ENCODE data around the gene SLC17A7.

The SLC17A7 gene

DNA sequence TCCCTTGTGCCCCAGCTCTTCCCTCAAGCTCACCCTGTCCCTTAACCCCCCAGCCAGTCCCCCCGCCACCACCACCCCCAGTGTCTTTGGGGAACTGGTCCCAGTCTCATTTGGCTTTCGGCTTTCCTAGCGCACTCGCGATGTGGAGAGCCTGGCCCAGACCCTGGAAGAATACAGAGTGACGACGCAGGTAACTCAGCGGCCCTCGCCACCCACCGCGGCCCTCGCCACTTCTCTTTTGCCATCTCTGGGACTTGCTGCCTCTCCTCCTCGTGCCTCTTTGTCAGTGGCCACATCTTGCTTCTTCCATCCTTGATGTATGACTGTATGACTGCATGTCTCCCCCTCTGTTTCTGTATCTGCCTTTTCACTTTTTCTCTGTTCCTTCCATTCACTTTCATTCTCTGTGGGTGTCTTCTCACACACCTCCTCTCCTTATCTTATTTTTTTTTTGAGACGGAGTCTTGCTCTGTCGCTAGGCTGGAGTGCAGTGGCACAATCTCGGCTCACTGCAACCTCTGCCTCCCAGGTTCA lies 33.8 kb downstream of the SLC17A7 start:
- TF ChIP-seq SIN3A (IDR thresholded peaks at IDR 0.05; ENCODE audit: borderline replicate concordance, insufficient read depth, low read length), result no peak
- TF ChIP-seq FOXP2 (optimal IDR thresholded peaks at IDR 0.05; ENCODE audit: borderline replicate concordance, extremely low read depth, extremely low read length, insufficient read depth), result no peak
- TF ChIP-seq POLR2AphosphoS5 (IDR thresholded peaks at IDR 0.05; ENCODE audit: low read depth, low read length), result no peak
- TF ChIP-seq TAF1 (IDR thresholded peaks at IDR 0.05; ENCODE audit: borderline replicate concordance, insufficient read depth, low read length), result no peak
- TF ChIP-seq, protein P1, sequence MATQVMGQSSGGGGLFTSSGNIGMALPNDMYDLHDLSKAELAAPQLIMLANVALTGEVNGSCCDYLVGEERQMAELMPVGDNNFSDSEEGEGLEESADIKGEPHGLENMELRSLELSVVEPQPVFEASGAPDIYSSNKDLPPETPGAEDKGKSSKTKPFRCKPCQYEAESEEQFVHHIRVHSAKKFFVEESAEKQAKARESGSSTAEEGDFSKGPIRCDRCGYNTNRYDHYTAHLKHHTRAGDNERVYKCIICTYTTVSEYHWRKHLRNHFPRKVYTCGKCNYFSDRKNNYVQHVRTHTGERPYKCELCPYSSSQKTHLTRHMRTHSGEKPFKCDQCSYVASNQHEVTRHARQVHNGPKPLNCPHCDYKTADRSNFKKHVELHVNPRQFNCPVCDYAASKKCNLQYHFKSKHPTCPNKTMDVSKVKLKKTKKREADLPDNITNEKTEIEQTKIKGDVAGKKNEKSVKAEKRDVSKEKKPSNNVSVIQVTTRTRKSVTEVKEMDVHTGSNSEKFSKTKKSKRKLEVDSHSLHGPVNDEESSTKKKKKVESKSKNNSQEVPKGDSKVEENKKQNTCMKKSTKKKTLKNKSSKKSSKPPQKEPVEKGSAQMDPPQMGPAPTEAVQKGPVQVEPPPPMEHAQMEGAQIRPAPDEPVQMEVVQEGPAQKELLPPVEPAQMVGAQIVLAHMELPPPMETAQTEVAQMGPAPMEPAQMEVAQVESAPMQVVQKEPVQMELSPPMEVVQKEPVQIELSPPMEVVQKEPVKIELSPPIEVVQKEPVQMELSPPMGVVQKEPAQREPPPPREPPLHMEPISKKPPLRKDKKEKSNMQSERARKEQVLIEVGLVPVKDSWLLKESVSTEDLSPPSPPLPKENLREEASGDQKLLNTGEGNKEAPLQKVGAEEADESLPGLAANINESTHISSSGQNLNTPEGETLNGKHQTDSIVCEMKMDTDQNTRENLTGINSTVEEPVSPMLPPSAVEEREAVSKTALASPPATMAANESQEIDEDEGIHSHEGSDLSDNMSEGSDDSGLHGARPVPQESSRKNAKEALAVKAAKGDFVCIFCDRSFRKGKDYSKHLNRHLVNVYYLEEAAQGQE (IDR thresholded peaks at IDR 0.05; ENCODE audit: insufficient read depth in 1 of 2, low read depth in 2 of 2, low read length in 2 of 2), result no peak

DNA sequence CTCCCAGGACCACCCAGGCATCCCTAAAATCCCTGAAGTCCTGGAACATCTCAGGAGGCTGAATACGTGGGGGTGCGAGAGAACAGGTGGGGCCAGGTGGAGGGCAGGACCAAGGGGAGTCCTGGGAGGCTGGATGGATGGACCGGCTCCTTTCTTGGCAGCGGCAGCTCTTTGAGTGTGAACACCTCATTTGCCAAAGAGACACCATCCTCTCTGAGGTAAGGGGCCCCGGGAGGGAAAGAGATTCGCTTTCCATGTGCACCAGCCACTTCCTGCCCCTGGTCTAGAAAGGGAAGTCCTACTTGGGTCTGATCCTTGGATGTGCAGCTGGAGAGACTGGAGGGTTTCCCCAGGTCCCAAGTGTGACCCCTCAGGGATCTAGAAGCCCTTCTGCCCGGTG lies 34.2 kb downstream of the SLC17A7 start:
- TF ChIP-seq FOXP2 (optimal IDR thresholded peaks at IDR 0.05; ENCODE audit: borderline replicate concordance, extremely low read depth, extremely low read length, insufficient read depth) (no peak), POLR2AphosphoS5 (IDR thresholded peaks at IDR 0.05; ENCODE audit: low read depth, low read length) (no peak), SIN3A (IDR thresholded peaks at IDR 0.05; ENCODE audit: borderline replicate concordance, insufficient read depth, low read length) (no peak)
- TF ChIP-seq, protein P1 (IDR thresholded peaks at IDR 0.05; ENCODE audit: insufficient read depth in 1 of 2, low read depth in 2 of 2, low read length in 2 of 2), result no peak

DNA sequence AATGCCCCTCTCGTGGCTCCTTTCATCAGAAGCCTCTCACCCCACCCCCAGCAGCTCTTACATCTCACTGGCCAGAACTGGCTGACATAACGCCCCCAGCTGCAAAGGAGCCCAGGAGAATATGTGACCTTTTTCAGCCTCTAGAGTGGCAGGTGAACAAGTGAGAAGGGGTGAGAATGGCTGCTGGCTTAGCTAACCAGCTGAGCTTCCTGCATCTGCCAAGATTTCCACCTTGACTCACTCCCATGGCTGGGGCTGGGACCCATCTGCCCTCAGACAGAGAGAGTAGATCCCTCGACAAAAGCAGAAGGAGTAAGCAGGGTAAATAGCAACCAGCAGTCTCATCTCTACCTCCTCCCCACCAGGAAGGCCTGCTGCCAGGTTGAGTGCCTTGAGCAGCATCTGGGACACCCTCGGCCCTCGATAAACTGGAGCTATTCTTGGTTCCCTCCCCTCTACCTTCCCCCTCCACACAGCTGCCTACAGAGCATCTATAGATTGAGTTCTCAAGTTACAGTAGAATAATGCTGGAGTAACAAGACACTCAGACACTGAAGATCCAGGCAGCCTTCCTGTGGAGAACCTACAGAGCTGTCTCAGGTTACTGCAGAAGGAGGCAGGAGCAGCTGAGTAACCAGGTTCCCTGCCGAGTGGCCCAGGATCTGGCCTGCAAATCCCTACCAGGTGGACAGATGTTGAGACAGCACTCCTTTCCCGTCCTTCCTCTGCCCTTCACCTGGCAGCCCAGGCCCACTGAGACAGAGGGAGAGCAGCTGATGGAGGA lies 37.7 kb downstream of the SLC17A7 start:
- TF ChIP-seq SIN3A (IDR thresholded peaks at IDR 0.05; ENCODE audit: borderline replicate concordance, insufficient read depth, low read length) (no peak), FOXP2 (optimal IDR thresholded peaks at IDR 0.05; ENCODE audit: borderline replicate concordance, extremely low read depth, extremely low read length, insufficient read depth) (no peak), TAF1 (IDR thresholded peaks at IDR 0.05; ENCODE audit: borderline replicate concordance, insufficient read depth, low read length) (no peak), POLR2AphosphoS5 (IDR thresholded peaks at IDR 0.05; ENCODE audit: low read depth, low read length) (no peak)
- TF ChIP-seq, protein P1 (IDR thresholded peaks at IDR 0.05; ENCODE audit: insufficient read depth in 1 of 2, low read depth in 2 of 2, low read length in 2 of 2), result no peak

DNA sequence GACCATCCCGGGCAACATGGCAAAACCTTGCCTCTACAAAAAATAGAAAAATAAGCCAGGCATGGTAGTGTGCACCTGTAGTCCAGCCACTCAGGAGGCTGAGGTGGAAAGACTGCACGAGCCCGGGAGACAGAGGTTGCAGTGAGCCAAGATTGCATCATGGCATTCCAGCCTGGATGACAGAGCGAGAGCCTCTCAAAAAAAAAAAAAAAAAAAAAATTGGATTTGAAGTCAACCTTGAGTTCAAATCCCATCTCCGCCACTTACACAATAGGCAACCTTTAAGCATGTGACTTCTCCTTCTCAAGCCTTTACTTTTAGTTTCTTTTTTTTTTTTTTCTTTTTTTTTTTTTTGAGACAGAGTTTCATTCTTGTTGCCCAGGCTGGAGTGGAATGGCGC lies 41.3 kb downstream of the SLC17A7 start:
- TF ChIP-seq FOXP2 (optimal IDR thresholded peaks at IDR 0.05; ENCODE audit: borderline replicate concordance, extremely low read depth, extremely low read length, insufficient read depth), result no peak
- TF ChIP-seq, protein P1 (IDR thresholded peaks at IDR 0.05; ENCODE audit: insufficient read depth in 1 of 2, low read depth in 2 of 2, low read length in 2 of 2), result no peak
- TF ChIP-seq POLR2AphosphoS5 (IDR thresholded peaks at IDR 0.05; ENCODE audit: low read depth, low read length), result no peak
- TF ChIP-seq SIN3A (IDR thresholded peaks at IDR 0.05; ENCODE audit: borderline replicate concordance, insufficient read depth, low read length), result no peak
- no peak for TF ChIP-seq TAF1 (IDR thresholded peaks at IDR 0.05; ENCODE audit: borderline replicate concordance, insufficient read depth, low read length)

All from PFSK-1 (cell line).